Activated B cell treated with CpG ODN at 0.5 μM for 24 hours (primary cell): ENCODE data around the gene STT3A. TPM values are rescaled to one million over a fixed set of nuclear protein-coding genes. Genes with fewer than 3 reads are reported as not detected.
A peak's percentile ranks its signal among the peaks of the same experiment; 100 is the strongest.

Experiments used
- ATAC-seq: fragments of 200-7000 bp; cut with Tn5 transposase; one replicate; pipeline ENCODE4 v1.10.0; 2021; ENCODE audit warnings: low read depth, mild to moderate bottlenecking, moderate library complexity
- CTCF ChIA-PET: fragments of 350-600 bp; sonication (Branson Sonifier 250); formaldehyde crosslinking; loops from one replicate; lab custom pipeline; 2021; ENCODE audit warnings: antibody characterized with exemption; lab: Charles Lee
- POLR2A ChIA-PET: fragments of 350-600 bp; sonication (Branson Sonifier 250); formaldehyde crosslinking; loops from one replicate; lab custom pipeline; 2021; ENCODE audit warnings: antibody characterized with exemption; lab: Charles Lee
- DNase-seq: peaks from one replicate; pipeline ENCODE4 v3.0.0; 2022
- H3K27ac Mint-ChIP-seq: one replicate; pipeline ENCODE4 v1.8.0; 2020; ENCODE audit warnings: mixed read lengths
- H3K27me3 Mint-ChIP-seq: one replicate; pipeline ENCODE4 v1.8.0; 2021; ENCODE audit warnings: mixed read lengths
- H3K36me3 Mint-ChIP-seq: one replicate; pipeline ENCODE4 v1.8.0; 2021; ENCODE audit warnings: low read depth, mixed read lengths
- H3K4me1 Mint-ChIP-seq: one replicate; pipeline ENCODE4 v1.8.0; 2021; ENCODE audit warnings: mixed read lengths
- H3K4me3 Mint-ChIP-seq: one replicate; pipeline ENCODE4 v1.8.0; 2020; ENCODE audit warnings: mild to moderate bottlenecking, mixed read lengths
- H3K9me3 Mint-ChIP-seq: one replicate; pipeline ENCODE4 v1.8.0; 2020; ENCODE audit warnings: mixed read lengths
- CTCF ChIP-seq: fragments of 200-600 bp; IDR thresholded peaks from one replicate; pipeline ENCODE4 v1.8.0; 2022; ENCODE audit warnings: antibody characterized with exemption, mild to moderate bottlenecking
- intact Hi-C: fragments of 100-400 bp; cut with micrococcal nuclease; formaldehyde crosslinking; loops from one replicate; pipeline ENCODE4 v1.15.1; 2024
- total RNA-seq: library from RNA; stranded (reverse); gene quantifications from 2 replicates; pipeline ENCODE4 v1.2.3, GENCODE V29; 2022

The STT3A gene
- total RNA-seq, result 79.4 and 86.5 TPM in 2 replicates

GRCh38 chr11:125592305-125593113 is at the start of gene STT3A:
TSS of gene STT3A (plus strand) at chr11:125592852. CDS start at chr11:125595916, 3,064 bp downstream.
- intact Hi-C loops, result loop anchor here (1.0 to 5.0 kb wide), 10 partner anchors 23 to 919 kb away; partner anchors contain the start of genes CCDC15, CHEK1, EI24 and FAM118B
- ATAC-seq (peak; percentile 92), DNase-seq (peak; percentile 90)
- H3K27ac Mint-ChIP-seq, result peak within 1 kb of the TSS; percentile 99
- TF ChIP-seq CTCF, result no peak
- ChIA-PET CTCF (interaction anchor here (1.4 to 1.9 kb wide), 2 partner anchors 23 to 169 kb away, joined by 3 to 10 read pairs; partner anchors contain the start of gene EI24), POLR2A (interaction anchor here (0.6 to 4.8 kb wide), 18 partner anchors 10 to 712 kb away, joined by 3 to 82 read pairs (median 7); partner anchors contain the start of genes CCDC15, CHEK1, DCPS and EI24)
- H3K9me3 Mint-ChIP-seq, result no peaks in the 10 kb centered on the region
- no peaks in the 10 kb centered on the region for H3K27me3 Mint-ChIP-seq
- peaks cover 58% of the 10 kb centered on the region for H3K4me1 Mint-ChIP-seq
- peaks cover 33% of the 10 kb centered on the region for H3K36me3 Mint-ChIP-seq
- H3K4me3 Mint-ChIP-seq, result peak within 1 kb of the TSS; percentile 95

DNA sequence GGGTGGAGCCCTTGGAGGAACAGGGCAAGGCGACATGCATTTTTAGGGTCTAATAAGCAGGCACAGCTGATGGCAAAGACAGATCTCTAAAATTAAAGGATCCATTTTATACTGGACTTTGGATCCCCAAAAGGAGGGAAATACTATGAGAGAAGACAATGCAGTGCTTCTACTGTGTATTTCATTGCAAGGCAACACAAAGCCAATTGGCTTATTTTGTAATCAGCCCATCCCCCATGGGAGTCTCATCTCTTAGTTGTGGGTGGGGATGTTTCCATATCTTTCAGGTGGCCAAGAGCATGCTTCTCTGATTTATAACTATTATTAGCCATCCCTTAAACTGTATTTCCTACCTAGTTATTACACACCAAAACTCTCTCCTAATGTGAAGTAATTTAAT is 41.9 kb upstream of the STT3A start:
- Mint-ChIP-seq H3K27ac (no peak overlapping the region), H3K9me3 (peaks cover 24% of the 10 kb centered on the region)

GRCh38 chr11:125551835-125552342 is 40.8 kb upstream of the STT3A start:
- no peak for ATAC-seq
- CTCF ChIA-PET, result no interaction called here

More for the DNA sequence above, 41.9 kb upstream of the STT3A start:
- DNase-seq (no peak), ATAC-seq (no peak)
- POLR2A ChIA-PET, result no interaction called here
- H3K4me1 Mint-ChIP-seq, result no peaks in the 10 kb centered on the region
- intact Hi-C loops, result no loop called here
- H3K27me3 Mint-ChIP-seq, result no peaks in the 10 kb centered on the region
- CTCF ChIA-PET, result no interaction called here
- no peak overlapping the region for H3K4me3 Mint-ChIP-seq
- peaks cover 12% of the 10 kb centered on the region for H3K36me3 Mint-ChIP-seq
- TF ChIP-seq CTCF, result no peak

GRCh38 chr11:125552927-125553326 is 39.7 kb upstream of the STT3A start:
- H3K9me3 Mint-ChIP-seq, result peaks cover 26% of the 10 kb centered on the region
- H3K36me3 Mint-ChIP-seq, result peaks cover 13% of the 10 kb centered on the region
- DNase-seq, result no peak
- intact Hi-C loops, result no loop called here
- ChIA-PET POLR2A (no interaction called here), CTCF (no interaction called here)
- no peak overlapping the region for H3K4me3 Mint-ChIP-seq
- no peaks in the 10 kb centered on the region for H3K27me3 Mint-ChIP-seq
- no peak overlapping the region for H3K27ac Mint-ChIP-seq
- no peak for TF ChIP-seq CTCF
- ATAC-seq, result no peak
- no peaks in the 10 kb centered on the region for H3K4me1 Mint-ChIP-seq

More at GRCh38 chr11:125551835-125552342, 40.8 kb upstream of the STT3A start:
- no peak for TF ChIP-seq CTCF
- intact Hi-C loops, result no loop called here
- H3K27ac Mint-ChIP-seq, result no peak overlapping the region
- H3K9me3 Mint-ChIP-seq, result peaks cover 26% of the 10 kb centered on the region
- POLR2A ChIA-PET, result no interaction called here
- no peaks in the 10 kb centered on the region for H3K4me1 Mint-ChIP-seq
- H3K36me3 Mint-ChIP-seq, result peaks cover 13% of the 10 kb centered on the region
- H3K27me3 Mint-ChIP-seq, result no peaks in the 10 kb centered on the region
- no peak for DNase-seq
- no peak overlapping the region for H3K4me3 Mint-ChIP-seq

DNA sequence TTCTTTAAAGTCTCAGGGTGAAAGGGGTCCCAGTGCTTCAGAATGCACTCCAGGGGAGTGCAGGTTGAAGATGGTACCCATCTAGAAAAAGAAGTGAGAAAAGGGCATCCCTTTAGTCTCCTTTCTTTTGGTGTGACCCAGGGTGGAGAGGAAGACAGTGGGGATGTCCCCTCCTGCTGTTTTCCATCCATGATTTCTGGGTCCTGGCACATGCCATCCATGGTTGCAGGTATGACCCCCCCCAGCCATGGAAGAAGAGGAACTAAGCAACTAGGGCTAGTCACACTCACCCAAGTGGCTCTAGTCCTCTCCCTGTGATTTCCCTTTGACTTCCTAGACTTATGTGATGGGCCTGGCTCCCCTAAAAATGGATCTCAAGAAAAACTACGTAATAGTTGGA is 39.3 kb upstream of the STT3A start:
- Mint-ChIP-seq H3K27me3 (no peaks in the 10 kb centered on the region), H3K9me3 (peaks cover 26% of the 10 kb centered on the region), H3K4me3 (no peak overlapping the region), H3K27ac (no peak overlapping the region), H3K36me3 (peaks cover 13% of the 10 kb centered on the region), H3K4me1 (no peaks in the 10 kb centered on the region)
- DNase-seq, result no peak
- ChIA-PET POLR2A (no interaction called here), CTCF (no interaction called here)
- ATAC-seq, result no peak
- TF ChIP-seq CTCF, result no peak
- intact Hi-C loops, result no loop called here
